GM19099 (cell line): Measurements from ENCODE around the gene ZMIZ2.
A peak's percentile ranks its signal among the peaks of the same experiment; 100 is the strongest.

Experiments
- POLR2A ChIP-seq: IDR thresholded peaks from 3 replicates; pipeline ENCODE4 v1.6.1; 2011; ENCODE audit warnings: low read depth; ENCODE audit not compliant: insufficient read length; ENCODE audit errors: extremely low read depth

The ZMIZ2 gene

GRCh38 chr7:44764081-44764480, 15.4 kb downstream of the ZMIZ2 start:
- TF ChIP-seq POLR2A: no peak

GRCh38 chr7:44764665-44765578, 16.3 kb downstream of the ZMIZ2 start:
- TF ChIP-seq POLR2A: no peak

- no peak for TF ChIP-seq POLR2A
Measured at GRCh38 chr7:44765579-44766415, 17.1 kb downstream of the ZMIZ2 start.

GRCh38 chr7:44766416-44766801, 17.8 kb downstream of the ZMIZ2 start:
- no peak for TF ChIP-seq POLR2A

- TF ChIP-seq POLR2A: no peak
Measured at GRCh38 chr7:44767134-44767911, 18.7 kb downstream of the ZMIZ2 start.

GRCh38 chr7:44767912-44768627, 19.4 kb downstream of the ZMIZ2 start:
- TF ChIP-seq POLR2A: no peak

GRCh38 chr7:44768628-44769371, 20.2 kb downstream of the ZMIZ2 start:
- TF ChIP-seq POLR2A: no peak

- TF ChIP-seq POLR2A: no peak
Measured at GRCh38 chr7:44769376-44769775, 20.7 kb downstream of the ZMIZ2 start.

- TF ChIP-seq POLR2A: peak; percentile 30
Measured at GRCh38 chr7:44769776-44770294, 21.2 kb downstream of the ZMIZ2 start.

GRCh38 chr7:44771358-44771757, 22.7 kb downstream of the ZMIZ2 start:
- no peak for TF ChIP-seq POLR2A

GRCh38 chr7:44772440-44772839, 23.8 kb downstream of the ZMIZ2 start:
- no peak for TF ChIP-seq POLR2A

- no peak for TF ChIP-seq POLR2A
Measured at GRCh38 chr7:44772867-44773266, 24.2 kb downstream of the ZMIZ2 start.

GRCh38 chr7:44775383-44776107, 26.9 kb downstream of the ZMIZ2 start:
- TF ChIP-seq POLR2A: no peak
